Adipocyte (in vitro differentiated cells): ENCODE measurements around the gene SPSB1.
A peak's percentile ranks its signal among the peaks of the same experiment; 100 is the strongest.

Source experiments
- DNase-seq: peaks from one replicate; pipeline ENCODE4 v3.0.0-alpha.2; 2015; ENCODE audit warnings: low read depth
- H3K27me3 ChIP-seq: replicated peaks from 2 replicates; pipeline ENCODE4 v1.7.0; 2013; ENCODE audit warnings: mild to moderate bottlenecking, low read length, moderate library complexity; ENCODE audit not compliant: control insufficient read depth, insufficient read depth
- H3K36me3 ChIP-seq: 2 replicates; pipeline ENCODE4 v1.7.0; 2013; ENCODE audit warnings: low read length, mild to moderate bottlenecking, moderate library complexity; ENCODE audit not compliant: control insufficient read depth, insufficient read depth, severe bottlenecking
- H3K4me1 ChIP-seq: 2 replicates; pipeline ENCODE4 v1.7.0; 2013; ENCODE audit warnings: mild to moderate bottlenecking, low read length, moderate library complexity; ENCODE audit not compliant: control insufficient read depth, insufficient read depth
- H3K4me3 ChIP-seq: 2 replicates; pipeline ENCODE4 v1.7.0; 2013; ENCODE audit warnings: mild to moderate bottlenecking, low read length, moderate library complexity
- H3K9ac ChIP-seq: 2 replicates; pipeline ENCODE4 v1.7.0; 2013; ENCODE audit warnings: mild to moderate bottlenecking, low read length, moderate library complexity
- H3K9me3 ChIP-seq: 2 replicates; pipeline ENCODE4 v1.7.0; 2013; ENCODE audit warnings: mild to moderate bottlenecking, low read length, moderate library complexity; ENCODE audit not compliant: control insufficient read depth

SPSB1 gene

DNA sequence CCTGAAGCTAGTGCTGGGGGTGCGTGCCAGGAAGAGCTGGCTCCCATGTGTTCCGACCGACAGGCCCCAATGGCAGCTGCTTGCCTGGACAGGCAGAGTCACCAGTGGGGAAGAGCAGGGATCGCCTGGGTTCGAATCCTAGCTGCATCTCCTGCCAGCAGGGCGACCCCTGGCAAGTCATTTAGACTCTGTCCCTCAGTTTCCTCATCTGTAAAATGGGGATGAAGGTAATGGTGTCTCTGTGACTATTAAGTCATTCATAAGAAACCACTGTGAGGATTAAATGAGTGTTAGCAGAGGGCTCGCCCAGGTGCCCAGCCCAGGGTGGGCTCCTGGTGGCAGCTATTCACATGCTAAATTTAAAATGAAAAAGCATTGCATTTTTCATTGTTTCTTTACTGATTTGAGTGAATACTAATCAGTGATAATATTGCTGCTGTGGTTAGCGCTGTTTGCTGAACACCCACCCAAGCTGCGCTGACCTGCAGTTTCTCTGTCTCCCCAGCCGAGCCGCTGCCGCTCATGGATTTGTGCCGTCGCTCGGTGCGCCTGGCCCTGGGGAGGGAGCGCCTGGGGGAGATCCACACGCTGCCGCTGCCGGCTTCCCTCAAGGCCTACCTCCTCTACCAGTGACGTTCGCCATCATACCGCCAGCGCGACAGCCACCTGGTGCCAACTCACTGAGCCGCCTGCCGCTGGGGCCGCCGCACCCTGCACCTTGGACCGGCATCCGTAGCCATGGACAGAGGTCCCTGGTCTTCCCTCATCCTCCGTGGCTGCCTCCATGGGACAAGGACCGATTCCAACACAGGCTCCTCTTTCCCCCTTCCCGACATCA lies 74.5 kb downstream of the SPSB1 start:
- Histone ChIP-seq H3K4me1 (peaks cover 8% of the 10 kb centered on the region), H3K9me3 (no peaks in the 10 kb centered on the region), H3K36me3 (peaks cover 42% of the 10 kb centered on the region), H3K9ac (no peak overlapping the region), H3K27me3 (no peaks in the 10 kb centered on the region), H3K4me3 (no peak overlapping the region)
- DNase-seq: no peak

DNA sequence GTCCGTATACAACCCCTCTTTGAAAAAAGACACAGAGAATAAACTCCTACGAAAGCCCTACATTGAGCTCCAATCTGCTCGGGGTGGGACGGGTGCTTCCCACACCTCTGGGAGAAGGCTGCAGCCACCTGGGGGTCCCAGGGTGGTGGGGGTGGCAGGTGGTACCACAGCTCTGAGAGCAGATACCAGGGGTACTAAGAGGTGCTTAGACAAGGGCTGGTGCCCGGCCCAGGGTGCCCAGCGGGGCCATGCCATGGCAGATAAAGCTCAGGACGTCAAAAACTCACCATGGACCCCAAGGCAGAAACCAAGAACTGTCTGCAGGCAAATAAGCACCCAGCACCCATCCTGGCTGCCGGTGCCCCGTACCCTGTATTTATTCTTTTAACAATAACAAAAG lies 75.1 kb downstream of the SPSB1 start:
- Histone ChIP-seq H3K27me3 (no peaks in the 10 kb centered on the region), H3K4me3 (no peak overlapping the region), H3K9ac (no peak overlapping the region), H3K9me3 (no peaks in the 10 kb centered on the region), H3K4me1 (peaks cover 8% of the 10 kb centered on the region), H3K36me3 (peaks cover 36% of the 10 kb centered on the region)
- DNase-seq: no peak

DNA sequence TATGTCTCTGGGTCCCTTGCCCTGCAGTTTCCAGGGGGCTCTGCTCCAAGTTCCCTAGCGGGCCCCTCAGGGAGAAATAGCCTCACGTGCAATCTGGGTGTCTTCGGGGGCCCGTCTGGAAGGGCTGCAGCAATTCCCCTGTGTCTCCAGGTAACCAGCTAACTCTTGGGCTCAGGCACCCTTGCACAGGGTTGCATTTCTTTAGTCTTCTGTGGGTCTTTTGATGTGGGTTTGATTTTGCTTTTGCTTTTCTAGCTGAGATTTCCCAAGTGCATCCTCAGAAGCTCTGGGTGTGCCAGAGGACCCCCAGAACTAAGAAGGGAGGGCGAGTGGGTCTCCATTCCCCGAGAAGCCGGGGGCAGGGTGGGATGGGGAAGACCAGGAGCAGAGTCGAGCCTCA lies 75.7 kb downstream of the SPSB1 start:
- DNase-seq: no peak
- Histone ChIP-seq H3K9me3 (no peaks in the 10 kb centered on the region), H3K4me3 (no peak overlapping the region), H3K36me3 (peaks cover 34% of the 10 kb centered on the region), H3K27me3 (no peaks in the 10 kb centered on the region), H3K9ac (no peak overlapping the region), H3K4me1 (peaks cover 9% of the 10 kb centered on the region)

DNA sequence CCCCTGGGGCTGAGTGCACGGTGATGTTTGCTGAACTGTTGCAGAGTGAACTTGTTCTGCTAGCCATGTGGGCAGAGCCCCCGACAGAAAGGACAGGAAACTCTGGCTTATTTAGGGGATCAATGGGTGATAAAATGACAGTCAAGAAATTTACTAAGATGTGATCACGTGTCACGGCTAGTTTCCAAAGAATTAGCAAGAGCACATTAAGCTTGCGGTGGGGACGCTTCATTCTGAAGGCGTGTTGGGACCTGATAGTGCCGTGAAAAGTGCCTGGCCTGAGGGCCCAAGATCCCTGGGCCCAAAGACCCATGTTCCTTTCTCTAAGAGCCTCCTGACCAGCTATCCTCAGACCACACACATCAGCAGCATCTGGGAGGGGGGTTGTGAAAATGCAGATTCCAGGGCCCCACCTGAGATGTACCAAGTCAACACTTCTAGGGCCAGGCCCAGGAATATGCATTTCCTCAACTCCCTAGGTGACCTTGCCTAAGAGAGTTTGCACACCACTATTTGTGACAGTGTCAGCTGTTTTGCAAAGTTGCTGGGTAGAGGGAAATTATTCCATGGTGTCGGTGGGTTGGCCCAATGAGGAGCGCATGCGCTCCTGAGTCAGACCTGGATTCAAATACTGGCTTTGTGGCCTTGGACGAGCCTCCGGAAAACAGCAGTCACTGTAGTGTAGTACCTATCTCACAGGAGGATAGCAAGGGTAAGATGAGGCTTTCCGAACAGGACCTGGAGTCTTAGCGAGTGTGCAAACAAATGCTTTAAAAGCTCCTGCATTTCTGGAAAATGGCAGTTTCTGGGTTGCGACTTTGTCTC lies 77.5 kb downstream of the SPSB1 start:
- Histone ChIP-seq H3K36me3 (peaks cover 34% of the 10 kb centered on the region), H3K4me1 (peaks cover 18% of the 10 kb centered on the region), H3K9me3 (no peaks in the 10 kb centered on the region), H3K27me3 (no peaks in the 10 kb centered on the region), H3K4me3 (no peak overlapping the region), H3K9ac (no peak overlapping the region)
- DNase-seq: no peak

DNA sequence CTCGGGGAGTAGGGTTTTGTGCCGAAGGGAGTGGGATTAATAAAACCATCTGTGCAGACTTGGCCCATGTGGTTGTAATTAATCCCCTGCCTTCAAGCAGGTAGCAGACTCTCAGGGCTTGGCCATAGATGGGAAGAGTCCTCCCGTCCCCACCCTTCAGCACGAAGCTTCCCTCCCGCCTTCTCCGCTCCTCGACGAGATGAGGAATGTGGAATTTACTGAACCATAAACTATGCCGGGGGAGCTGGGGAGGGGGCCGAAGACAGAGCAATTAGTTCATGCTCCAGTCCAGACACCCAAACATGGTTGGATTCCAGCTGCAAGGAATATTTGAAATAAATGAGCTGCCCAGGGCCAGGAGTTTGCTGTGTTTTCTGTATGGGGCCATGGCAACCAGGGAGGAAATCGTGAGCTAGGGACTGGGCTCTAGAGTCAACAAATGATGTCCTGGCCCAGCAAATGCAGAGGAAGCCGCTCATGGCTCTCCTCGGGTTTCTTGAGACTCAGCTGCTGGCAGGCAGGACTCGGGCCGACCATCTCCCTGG lies 78.8 kb downstream of the SPSB1 start:
- H3K27me3 ChIP-seq: no peaks in the 10 kb centered on the region
- peaks cover 34% of the 10 kb centered on the region for H3K36me3 ChIP-seq
- no peaks in the 10 kb centered on the region for H3K9me3 ChIP-seq
- peaks cover 31% of the 10 kb centered on the region for H3K4me1 ChIP-seq
- DNase-seq: peak; percentile 85
- H3K4me3 ChIP-seq: no peak overlapping the region
- H3K9ac ChIP-seq: no peak overlapping the region

DNA sequence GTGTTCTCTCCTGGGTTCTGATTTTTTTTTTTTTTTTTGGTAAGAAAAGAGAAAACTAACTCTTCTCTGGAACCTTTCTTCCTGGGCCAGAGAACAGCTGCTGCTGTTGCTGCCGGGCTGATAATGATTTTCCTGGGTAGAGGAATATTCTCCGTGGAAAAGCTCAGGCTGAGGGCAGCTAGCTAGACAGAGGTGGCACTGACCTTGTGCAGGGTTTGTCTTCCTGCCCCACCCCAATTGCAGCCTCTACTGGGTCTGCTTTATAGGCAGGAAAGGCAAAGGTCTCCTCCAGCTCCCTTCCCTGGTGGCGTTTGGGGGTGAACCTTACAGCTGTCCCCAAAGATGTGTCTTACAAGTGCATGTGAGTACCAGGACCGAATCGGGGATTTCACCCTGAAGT lies 79.3 kb downstream of the SPSB1 start:
- Histone ChIP-seq H3K4me1 (peaks cover 33% of the 10 kb centered on the region), H3K9me3 (no peaks in the 10 kb centered on the region), H3K4me3 (no peak overlapping the region), H3K36me3 (peaks cover 31% of the 10 kb centered on the region), H3K27me3 (no peaks in the 10 kb centered on the region), H3K9ac (no peak overlapping the region)
- no peak for DNase-seq

DNA sequence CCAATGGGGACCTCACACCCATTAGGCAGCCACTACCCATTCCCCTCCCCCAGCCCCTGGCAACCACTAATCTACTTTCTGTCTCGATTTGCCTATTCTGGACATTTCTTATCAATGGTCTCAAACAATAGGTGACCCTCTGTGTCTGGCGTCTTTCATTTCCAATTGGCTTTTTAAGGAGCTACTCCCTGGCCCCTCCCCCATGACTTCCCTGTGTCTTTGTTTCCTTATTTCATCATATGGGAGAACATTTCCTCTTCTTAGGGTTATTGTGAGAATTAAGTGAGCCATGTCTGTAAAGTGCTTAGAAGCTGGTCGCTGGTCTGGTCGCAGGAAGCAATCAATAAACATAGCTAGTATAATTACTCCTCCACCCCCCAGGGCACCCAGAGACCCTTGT lies 80.9 kb downstream of the SPSB1 start:
- no peaks in the 10 kb centered on the region for H3K27me3 ChIP-seq
- H3K9ac ChIP-seq: no peak overlapping the region
- no peak overlapping the region for H3K4me3 ChIP-seq
- H3K36me3 ChIP-seq: peaks cover 16% of the 10 kb centered on the region
- H3K9me3 ChIP-seq: no peaks in the 10 kb centered on the region
- DNase-seq: no peak
- H3K4me1 ChIP-seq: peaks cover 46% of the 10 kb centered on the region

DNA sequence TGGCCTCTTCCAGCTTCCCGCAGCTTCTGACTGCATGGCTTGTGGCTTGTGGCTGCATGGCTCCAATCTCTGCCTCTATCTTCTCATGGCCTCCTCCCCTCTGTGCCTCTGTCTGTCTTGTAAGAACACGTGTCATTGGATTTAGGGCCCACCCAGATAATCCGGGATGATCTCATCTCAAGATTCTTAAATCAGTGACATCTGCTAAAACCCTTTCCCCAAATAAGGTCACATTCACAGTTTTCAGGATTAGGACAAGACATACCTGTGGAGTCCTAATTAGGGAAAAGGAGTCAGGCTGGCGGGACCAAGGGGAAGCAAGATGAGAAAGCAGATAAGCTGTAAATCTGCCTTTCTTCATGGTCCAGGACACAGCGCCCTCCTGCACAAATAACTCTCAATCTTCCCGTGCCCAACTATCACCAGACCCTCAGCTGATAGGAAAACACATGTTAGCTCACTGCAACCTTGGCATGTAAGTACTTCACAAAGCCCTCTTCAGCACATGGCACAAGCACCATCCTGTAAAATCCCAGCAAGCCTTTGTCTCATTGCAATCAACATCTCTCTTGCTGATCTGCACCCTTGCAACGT lies 82.2 kb downstream of the SPSB1 start:
- no peak overlapping the region for H3K4me3 ChIP-seq
- DNase-seq: no peak
- H3K9me3 ChIP-seq: no peaks in the 10 kb centered on the region
- H3K4me1 ChIP-seq: peaks cover 52% of the 10 kb centered on the region
- H3K27me3 ChIP-seq: no peaks in the 10 kb centered on the region
- peaks cover 7% of the 10 kb centered on the region for H3K36me3 ChIP-seq
- H3K9ac ChIP-seq: no peak overlapping the region

DNA sequence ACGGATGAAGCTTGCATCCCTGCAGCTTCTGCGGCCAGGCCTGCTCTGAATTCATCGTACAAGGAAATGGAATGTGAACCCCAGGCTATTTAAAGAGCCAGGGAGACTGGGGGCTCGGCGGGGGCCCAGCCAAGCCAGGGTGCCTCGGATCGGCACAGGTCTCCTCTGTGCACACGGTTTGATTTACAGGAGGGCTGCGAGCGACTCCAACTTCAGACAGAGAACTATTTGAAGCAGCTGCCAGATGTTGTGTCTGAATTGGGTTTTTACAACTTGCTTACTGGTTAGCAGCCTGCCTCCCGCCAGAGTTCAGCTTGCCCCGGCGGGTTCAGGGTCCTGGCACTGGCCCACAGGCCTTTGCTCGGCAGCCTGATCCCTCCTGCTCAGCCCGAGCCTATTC lies 83.2 kb downstream of the SPSB1 start:
- Histone ChIP-seq H3K36me3 (no peaks in the 10 kb centered on the region), H3K4me1 (peaks cover 52% of the 10 kb centered on the region)

DNA sequence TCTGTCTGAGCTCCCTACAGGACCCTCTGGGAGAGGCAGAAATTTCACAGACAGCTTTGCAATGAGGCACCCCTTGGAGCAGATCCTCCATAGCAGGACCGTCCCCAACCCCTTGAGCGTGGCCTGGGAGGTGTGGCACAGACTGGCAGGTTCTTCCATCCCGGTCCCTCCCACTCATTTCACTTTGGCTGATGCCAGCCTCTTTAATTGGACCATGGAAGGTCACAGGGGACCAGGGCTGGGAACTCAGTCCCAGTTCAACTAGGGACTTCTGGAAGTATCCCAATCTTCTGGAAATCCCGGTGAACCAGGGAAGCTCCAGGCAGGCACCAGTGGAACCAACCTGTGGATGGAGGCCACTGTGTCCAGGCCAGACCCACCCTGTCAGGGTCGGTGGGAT lies 83.7 kb downstream of the SPSB1 start:
- no peak for DNase-seq
- H3K9me3 ChIP-seq: no peaks in the 10 kb centered on the region
- H3K9ac ChIP-seq: peak overlapping the region; percentile 60
- no peaks in the 10 kb centered on the region for H3K36me3 ChIP-seq
- peaks cover 50% of the 10 kb centered on the region for H3K4me1 ChIP-seq
- no peaks in the 10 kb centered on the region for H3K27me3 ChIP-seq
- H3K4me3 ChIP-seq: peak overlapping the region; percentile 8

More for the DNA sequence above, 83.2 kb downstream of the SPSB1 start:
- Histone ChIP-seq H3K27me3 (no peaks in the 10 kb centered on the region), H3K4me3 (no peak overlapping the region), H3K9ac (peak overlapping the region; percentile 60), H3K9me3 (no peaks in the 10 kb centered on the region)
- DNase-seq: no peak

DNA sequence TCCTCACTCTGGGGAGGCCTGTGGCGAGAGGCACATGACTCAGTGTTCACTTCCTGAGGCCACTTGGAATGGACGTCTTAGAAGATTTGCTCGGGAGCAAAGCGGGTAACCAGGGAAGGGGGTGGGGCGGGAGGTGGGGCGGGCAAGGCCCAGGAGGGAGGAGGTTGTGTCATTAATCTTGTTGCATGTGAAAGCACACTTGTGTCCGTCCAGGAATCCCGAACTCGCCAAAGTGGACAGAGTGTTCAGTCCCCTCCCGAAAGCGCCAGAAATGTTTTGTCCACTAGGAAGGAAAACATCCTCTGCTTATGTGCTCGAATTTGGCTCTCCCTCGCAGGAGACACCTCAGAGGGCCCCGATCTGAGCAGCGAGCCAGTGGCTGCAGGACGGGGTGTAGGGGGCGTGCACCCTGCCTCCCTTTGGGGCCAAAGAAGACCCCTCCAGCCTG lies 84.2 kb downstream of the SPSB1 start:
- peaks cover 45% of the 10 kb centered on the region for H3K4me1 ChIP-seq
- H3K36me3 ChIP-seq: no peaks in the 10 kb centered on the region
- H3K9ac ChIP-seq: peak overlapping the region; percentile 81
- H3K27me3 ChIP-seq: peaks cover 1% of the 10 kb centered on the region
- H3K4me3 ChIP-seq: peak overlapping the region; percentile 22
- H3K9me3 ChIP-seq: no peaks in the 10 kb centered on the region
- DNase-seq: no peak
